Transverse colon (tissue), 4 donors: ENCODE results near the gene PDE7B.

Experiments used
- CTCF ChIP-seq, 5 experiments: fragments of 200-600 bp in 3 of 5; fragments of 450-650 bp in 2 of 5; sonication (generic) in 3 of 5; IDR thresholded peaks; 1 replicate in 2 of 5; 2 replicates in 3 of 5; pipeline ENCODE4 v1.5.1; 2016 to 2017; ENCODE audit warnings: antibody characterized with exemption in 5 of 5, inconsistent platforms in 3 of 5, mild to moderate bottlenecking in 2 of 5, moderate library complexity in 1 of 5
- EP300 ChIP-seq: sonication (generic); formaldehyde crosslinking; IDR thresholded peaks from one replicate; pipeline ENCODE4 v1.6.1; 2017; ENCODE audit warnings: antibody characterized with exemption, low read depth
- POLR2A ChIP-seq: fragments of 450-650 bp; IDR thresholded peaks from one replicate; pipeline ENCODE4 v1.6.1; 2016; ENCODE audit warnings: antibody characterized with exemption, mild to moderate bottlenecking, moderate library complexity
- POLR2AphosphoS5 ChIP-seq, 3 donors: sonication (generic); formaldehyde crosslinking; IDR thresholded peaks; one replicate each; pipeline ENCODE4 v1.6.1; 2016; ENCODE audit warnings: antibody characterized with exemption in 3 of 3

- TF ChIP-seq CTCF (IDR thresholded peaks at IDR 0.05) (no peak), POLR2A (no peak), POLR2AphosphoS5 (IDR thresholded peaks at IDR 0.05) (no peak), EP300 (no peak)
These were observed 181.9 kb downstream of the PDE7B start for GRCh38 chr6:136033416-136033815.
